ENCODE results near the gene LRRC36. TPM values are rescaled to one million over a fixed set of nuclear protein-coding genes. Genes with fewer than 3 reads are reported as not detected.

LRRC36 gene
- polyA plus RNA-seq, 3 donors, result 0.65 to 3.2 (median 1.8) TPM

GRCh38 chr16:67339453-67339852 lies 12.8 kb downstream of the LRRC36 start:
- H3K36me3 Mint-ChIP-seq, result no peaks in the 10 kb centered on the region
- intact Hi-C loops (cut with micrococcal nuclease), result no loop called here
- H2AFZ ChIP-seq (ENCODE audit: insufficient read depth, low read depth, low read length, poor library complexity, severe bottlenecking), result no peak overlapping the region
- H3K4me2 ChIP-seq (replicated peaks; ENCODE audit: extremely low read depth, low read length, poor library complexity, severe bottlenecking), result no peak overlapping the region
- no peak for DNase-seq
- no peaks in the 10 kb centered on the region for H3K36me3 ChIP-seq (replicated peaks in 1 of 2; ENCODE audit: control insufficient read depth in 1 of 2, insufficient read depth in 2 of 2, low read length in 2 of 2)
- H3K4me3 Mint-ChIP-seq, result no peak overlapping the region
- no peaks in the 10 kb centered on the region for H4K20me1 ChIP-seq (ENCODE audit: insufficient read depth, low read length)
- H3K27me3 Mint-ChIP-seq (ENCODE audit: low read depth in 3 of 3), result peaks cover 0 to 3% (median 3%) of the 10 kb centered on the region in 3 donors
- peaks cover 0 to 3% of the 10 kb centered on the region in 2 donors for H3K9me3 ChIP-seq (replicated peaks in 1 of 2; ENCODE audit: control insufficient read depth in 1 of 2, insufficient read depth in 1 of 2, low read length in 2 of 2)
- no peaks in the 10 kb centered on the region for H3K79me2 ChIP-seq (ENCODE audit: insufficient read depth, low read length)
- no peak overlapping the region for H3K27ac Mint-ChIP-seq
- no peak overlapping the region for H3K27ac ChIP-seq (ENCODE audit: low read depth in 1 of 2, low read length in 2 of 2)
- no peaks in the 10 kb centered on the region for H3K4me1 Mint-ChIP-seq
- no peak for TF ChIP-seq CTCF (IDR thresholded peaks at IDR 0.05)
- H3K4me1 ChIP-seq (ENCODE audit: control insufficient read depth in 1 of 2, insufficient read depth in 2 of 2, low read length in 2 of 2), result no peaks in the 10 kb centered on the region
- H3K4me3 ChIP-seq (replicated peaks in 1 of 3; ENCODE audit: low read depth in 2 of 3, low read length in 3 of 3), result no peak overlapping the region
- no peak overlapping the region for H3K9ac ChIP-seq (ENCODE audit: insufficient read depth, low read length, poor library complexity, severe bottlenecking)
- H3K27me3 ChIP-seq (ENCODE audit: control insufficient read depth in 2 of 2, insufficient read depth in 2 of 2, low read length in 2 of 2), result no peaks in the 10 kb centered on the region
- H3K9me3 Mint-ChIP-seq, result peaks cover 0 to 15% (median 10%) of the 10 kb centered on the region in 7 donors
- 20% methylated on average over 1 of the region's 2 CpGs for WGBS (ENCODE audit: insufficient coverage)

- no peak overlapping the region for H3K27ac ChIP-seq (ENCODE audit: low read depth in 1 of 2, low read length in 2 of 2)
- no CpG with 5 or more reads among the region's 3 CpGs for WGBS (ENCODE audit: insufficient coverage)
- no peak overlapping the region for H3K4me2 ChIP-seq (replicated peaks; ENCODE audit: extremely low read depth, low read length, poor library complexity, severe bottlenecking)
- TF ChIP-seq CTCF (IDR thresholded peaks at IDR 0.05), result no peak
- H3K4me3 Mint-ChIP-seq, result no peak overlapping the region
- intact Hi-C loops (cut with micrococcal nuclease), result no loop called here
- H3K36me3 ChIP-seq (replicated peaks in 1 of 2; ENCODE audit: control insufficient read depth in 1 of 2, insufficient read depth in 2 of 2, low read length in 2 of 2), result no peaks in the 10 kb centered on the region
- peaks cover 3% of the 10 kb centered on the region for H3K4me1 Mint-ChIP-seq
- no peaks in the 10 kb centered on the region for H3K36me3 Mint-ChIP-seq
- no peaks in the 10 kb centered on the region for H3K9me3 ChIP-seq (replicated peaks in 1 of 2; ENCODE audit: control insufficient read depth in 1 of 2, insufficient read depth in 1 of 2, low read length in 2 of 2)
- H2AFZ ChIP-seq (ENCODE audit: insufficient read depth, low read depth, low read length, poor library complexity, severe bottlenecking), result no peak overlapping the region
- H3K4me1 ChIP-seq (ENCODE audit: control insufficient read depth in 1 of 2, insufficient read depth in 2 of 2, low read length in 2 of 2), result peaks cover 0 to 6% of the 10 kb centered on the region in 2 donors
- H3K79me2 ChIP-seq (ENCODE audit: insufficient read depth, low read length), result no peaks in the 10 kb centered on the region
- no peak overlapping the region for H3K4me3 ChIP-seq (replicated peaks in 1 of 3; ENCODE audit: low read depth in 2 of 3, low read length in 3 of 3)
- H3K27me3 ChIP-seq (ENCODE audit: control insufficient read depth in 2 of 2, insufficient read depth in 2 of 2, low read length in 2 of 2), result no peaks in the 10 kb centered on the region
- no peak overlapping the region for H3K27ac Mint-ChIP-seq
- H3K27me3 Mint-ChIP-seq (ENCODE audit: low read depth in 3 of 3), result peaks cover 0 to 3% (median 2%) of the 10 kb centered on the region in 3 donors
- no peak overlapping the region for H3K9ac ChIP-seq (ENCODE audit: insufficient read depth, low read length, poor library complexity, severe bottlenecking)
- no peak for DNase-seq
- H4K20me1 ChIP-seq (ENCODE audit: insufficient read depth, low read length), result no peaks in the 10 kb centered on the region
- no peaks in the 10 kb centered on the region for H3K9me3 Mint-ChIP-seq
Observed at GRCh38 chr16:67341250-67341649, 14.6 kb downstream of the LRRC36 start.
